GM19324 (cell line): Measurements from ENCODE around the gene CCDC57.
A peak's percentile ranks its signal among the peaks of the same experiment; 100 is the strongest.
"Not testable (repeated sequence)": the region's sequence is repeated elsewhere in the genome, so short reads cannot be mapped to it uniquely, and the experiment has no call there.

Experiments used
- ATAC-seq: cut with Tn5 transposase; IDR thresholded peaks from one replicate; pipeline ENCODE4 v1.9.1; 2021; ENCODE audit warnings: mild to moderate bottlenecking, moderate library complexity; ENCODE audit not compliant: unreplicated experiment, low FRiP score

Gene CCDC57

DNA sequence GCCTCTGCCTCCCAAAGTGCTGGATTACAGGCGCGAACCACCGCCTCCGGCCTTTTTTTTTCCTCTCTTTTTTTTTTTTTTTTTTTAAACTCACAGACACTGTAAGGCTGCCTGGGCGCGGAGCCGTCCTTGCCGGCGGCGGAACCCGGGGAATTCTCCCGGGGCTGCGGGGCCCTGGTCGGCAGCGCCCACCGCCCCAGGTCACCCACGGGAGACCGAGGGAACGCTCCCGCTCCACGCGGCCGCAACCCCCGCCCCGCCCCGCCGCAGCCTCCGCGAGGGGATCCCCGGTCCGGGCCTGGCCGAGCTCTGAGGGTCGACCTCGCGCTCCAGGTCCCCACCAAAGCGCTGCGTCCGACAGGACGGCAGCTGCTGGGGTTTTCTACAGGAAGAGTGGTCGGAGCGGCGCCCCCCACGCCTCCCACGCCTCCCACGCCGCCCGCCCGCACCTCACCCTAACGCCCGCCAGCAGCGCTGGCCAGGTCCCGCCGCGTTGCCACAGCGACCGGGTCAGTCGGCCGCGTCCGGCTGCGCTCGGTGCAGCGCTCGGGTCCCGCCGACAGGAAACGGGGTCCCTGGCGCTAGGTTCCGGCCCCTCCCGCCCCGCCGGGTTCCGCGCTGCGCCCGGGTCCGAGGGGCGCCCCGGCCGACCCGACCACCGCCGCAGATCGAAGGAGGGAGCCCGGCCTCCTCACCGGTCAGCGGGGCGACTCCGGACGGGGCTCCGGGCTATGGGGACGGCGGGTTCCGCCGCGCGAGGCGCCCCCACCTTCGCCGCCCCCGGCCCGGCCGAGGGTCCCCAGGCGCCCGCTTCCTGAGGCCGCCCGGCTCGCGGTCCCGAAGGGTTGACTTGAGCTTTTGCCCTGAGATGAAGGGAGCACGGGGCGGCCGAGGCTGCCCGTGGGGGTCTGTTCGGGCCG, at the start of gene CCDC57:
Gene CCDC57, minus strand, starts transcription at position 512 of the 920 bp plus-strand sequence. CDS start 10,898 bp downstream, outside the sequence.
- peak; percentile 71 for ATAC-seq

DNA sequence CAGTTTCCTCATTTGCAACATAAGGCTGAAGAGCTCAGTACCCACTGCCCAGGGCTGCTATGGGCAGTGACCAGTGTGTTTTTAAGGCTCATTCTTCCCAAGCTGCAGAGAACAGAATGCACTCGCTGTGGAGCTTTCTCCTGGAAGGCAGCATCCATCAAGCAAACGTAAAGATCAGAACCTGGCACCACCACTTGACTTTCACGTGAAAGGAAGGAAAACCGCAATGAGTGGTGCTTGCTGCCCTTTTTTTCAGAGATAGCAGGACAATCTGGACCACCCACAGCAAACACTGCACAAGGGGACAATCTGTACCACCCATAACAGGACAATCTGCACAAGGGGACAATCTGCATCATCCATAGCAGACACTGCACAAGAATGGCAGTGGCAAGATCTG, 49.7 kb upstream of the CCDC57 start:
- ATAC-seq = no peak

GRCh38 chr17:82259972-82260961, 47.6 kb upstream of the CCDC57 start:
- not testable (repeated sequence) for ATAC-seq

- ATAC-seq = no peak
These were observed 45.9 kb upstream of the CCDC57 start for GRCh38 chr17:82258555-82258954.

- ATAC-seq = no peak
These were observed 44.8 kb upstream of the CCDC57 start for GRCh38 chr17:82257473-82257872.

DNA sequence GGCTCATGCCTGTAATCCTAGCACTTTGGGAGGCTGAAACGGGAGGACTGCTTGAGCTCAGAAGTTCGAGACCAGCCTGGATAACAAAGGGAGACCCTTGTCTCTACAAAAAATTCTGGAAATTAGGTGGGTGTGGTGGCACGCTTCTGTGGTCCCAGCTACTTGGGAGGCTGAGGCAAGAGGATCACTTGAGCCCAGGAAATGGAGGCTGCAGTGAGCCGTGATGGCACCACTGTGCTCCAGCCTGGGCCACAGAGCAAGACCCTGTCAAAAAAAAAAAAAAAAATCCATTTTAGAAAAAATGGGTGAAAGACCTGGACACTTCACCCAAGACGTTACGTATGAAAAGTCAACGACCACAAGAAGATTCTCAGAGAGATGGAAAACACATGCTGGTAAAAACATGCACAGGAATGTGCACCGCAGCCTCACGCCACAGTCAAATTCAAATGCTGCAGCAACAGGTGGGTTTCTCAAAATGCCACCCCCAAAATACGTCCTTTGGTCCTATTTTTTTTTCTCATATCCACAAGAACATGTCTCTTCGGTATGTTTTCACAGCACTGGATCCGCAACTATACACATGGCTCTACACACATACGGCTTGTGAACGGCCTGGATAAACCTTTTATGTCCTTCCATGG, 43.7 kb upstream of the CCDC57 start:
- no peak for ATAC-seq

DNA sequence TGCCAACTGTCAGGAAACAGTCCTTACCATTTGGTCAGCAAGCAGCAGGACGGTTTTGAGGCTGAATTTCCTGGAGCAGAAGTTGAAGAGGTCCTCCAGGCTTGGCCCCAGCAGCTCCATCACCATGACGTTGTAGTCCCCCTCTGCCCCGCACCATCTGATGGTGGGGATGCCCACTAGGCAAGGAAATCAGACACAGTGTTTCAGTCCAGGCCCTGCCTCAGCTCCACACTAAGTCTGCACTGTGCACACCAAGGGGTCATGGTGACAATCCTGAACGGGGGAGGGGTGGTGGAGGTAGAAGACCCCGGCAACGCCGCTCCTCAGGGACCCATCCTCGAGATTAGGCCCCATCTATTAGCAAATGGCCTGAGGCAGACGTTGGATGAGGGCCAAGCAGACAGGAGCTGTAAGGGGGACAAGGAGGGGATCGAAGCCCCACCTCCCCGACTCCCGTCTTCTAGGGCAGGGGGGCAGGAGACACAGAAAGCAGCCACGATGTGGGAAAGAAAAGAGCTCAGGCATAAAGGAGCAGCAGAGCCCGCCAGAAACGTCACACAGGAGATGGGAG, 42.8 kb upstream of the CCDC57 start:
- no peak for ATAC-seq

GRCh38 chr17:82254746-82255145, 42.1 kb upstream of the CCDC57 start:
- ATAC-seq = not testable (repeated sequence)

GRCh38 chr17:82254096-82254495, 41.5 kb upstream of the CCDC57 start:
- ATAC-seq = not testable (repeated sequence)

- ATAC-seq = no peak
These were observed 40.5 kb upstream of the CCDC57 start for GRCh38 chr17:82253179-82253544.

DNA sequence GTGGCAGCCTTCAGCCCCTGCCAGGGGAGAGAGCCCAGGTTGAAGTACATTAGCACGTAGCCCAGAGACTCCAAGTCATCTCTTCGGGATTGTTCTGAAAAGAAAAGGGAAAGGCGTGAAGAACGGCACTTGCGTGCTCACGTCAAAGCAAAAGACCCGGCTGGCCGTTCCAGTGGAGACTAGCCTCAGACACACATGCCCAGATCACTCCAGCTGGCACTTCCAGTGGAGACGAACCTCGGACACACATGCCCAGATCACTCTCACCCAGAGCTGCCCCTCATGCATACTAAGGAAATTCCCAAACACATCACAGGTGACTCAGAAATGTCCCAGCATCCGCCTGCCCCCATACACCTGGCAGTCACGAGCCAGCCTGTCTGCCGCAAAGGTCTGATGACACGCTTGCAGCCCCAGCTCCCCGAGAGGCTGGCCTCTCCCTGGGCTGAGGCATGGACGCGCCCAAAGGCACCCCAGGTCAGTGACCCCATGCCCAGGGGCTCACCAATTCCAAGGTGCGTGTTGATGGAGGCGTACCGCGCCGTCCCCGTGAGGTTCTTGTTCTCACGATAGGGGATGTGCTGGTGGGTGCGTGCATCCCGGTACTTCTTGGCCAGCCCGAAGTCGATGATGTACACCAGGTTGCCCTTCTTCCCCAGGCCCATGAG, 40.0 kb upstream of the CCDC57 start:
- ATAC-seq = no peak

DNA sequence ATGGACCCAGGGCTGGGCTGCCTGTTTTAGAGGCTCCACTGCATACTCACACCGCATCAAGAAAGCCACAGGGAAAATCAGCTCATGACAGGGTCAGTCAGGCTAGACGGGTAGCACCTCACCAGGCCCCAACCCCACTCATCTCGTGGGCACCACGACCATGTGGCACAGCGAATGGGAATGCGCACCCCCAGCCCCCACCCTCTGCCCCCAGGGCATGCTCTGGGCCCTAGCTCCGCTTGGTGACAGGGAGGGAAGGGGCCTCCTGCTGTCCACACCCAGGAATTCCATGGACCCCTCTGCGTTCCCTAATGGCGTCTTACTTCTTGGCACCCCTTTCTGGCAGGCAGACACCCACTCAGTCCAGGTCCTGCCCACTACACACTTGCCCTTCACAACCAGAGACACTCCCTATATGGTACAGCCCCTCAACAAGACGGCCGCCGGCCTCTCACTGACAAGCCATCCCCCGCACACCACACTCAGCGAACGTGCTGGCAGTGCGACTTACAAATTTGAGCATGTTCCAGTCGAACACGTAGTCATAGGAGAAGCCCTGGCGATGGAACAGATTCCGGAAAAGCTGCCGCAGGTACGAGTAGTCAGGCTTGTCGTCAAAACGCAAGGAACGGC, 38.3 kb upstream of the CCDC57 start:
- no peak for ATAC-seq

- ATAC-seq = no peak
These were observed 37.4 kb upstream of the CCDC57 start for GRCh38 chr17:82249896-82250581.

DNA sequence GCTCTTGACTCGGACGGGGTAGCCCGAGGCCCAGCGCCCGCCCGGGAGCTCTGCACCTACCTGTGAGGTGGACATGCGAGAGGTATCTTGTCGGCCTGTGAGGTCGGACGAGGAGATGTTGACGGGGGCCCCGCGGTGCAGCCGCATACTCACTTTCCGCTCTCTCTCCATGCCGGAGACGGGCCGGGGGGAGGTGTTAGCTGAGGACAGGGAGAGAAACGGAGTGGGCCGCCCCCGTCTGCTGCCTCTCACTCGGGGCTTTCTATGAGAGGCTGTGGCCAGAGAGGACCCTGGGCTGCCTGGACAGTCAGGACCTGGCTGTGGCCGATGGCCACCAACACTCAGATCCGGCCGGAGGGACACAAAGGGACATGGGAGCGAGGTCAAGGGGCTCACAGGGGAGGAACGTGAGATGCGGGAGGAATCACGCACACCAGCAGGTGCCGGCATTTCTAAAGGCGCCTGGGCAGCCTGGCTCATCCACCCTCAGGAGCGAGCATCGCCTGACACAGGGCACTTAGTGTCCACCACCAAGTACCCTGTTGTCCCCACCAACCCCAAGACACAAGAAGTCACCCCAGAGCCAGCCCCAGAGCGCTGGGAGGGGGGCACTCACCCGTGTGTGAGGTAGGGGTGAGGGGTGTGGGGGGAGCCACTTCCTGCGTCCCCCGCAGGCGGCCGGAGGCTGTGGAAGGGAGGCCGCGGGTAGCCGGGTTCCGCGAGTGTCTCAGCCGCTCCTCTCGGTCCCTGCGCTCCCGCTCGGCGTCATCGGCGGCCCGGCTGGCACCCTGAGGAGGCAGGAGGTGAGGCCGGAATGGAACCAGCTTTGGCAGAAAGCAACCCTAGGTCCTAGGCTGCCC, 36.4 kb upstream of the CCDC57 start:
- ATAC-seq = no peak

GRCh38 chr17:82247856-82248671, 35.4 kb upstream of the CCDC57 start:
- ATAC-seq = no peak

DNA sequence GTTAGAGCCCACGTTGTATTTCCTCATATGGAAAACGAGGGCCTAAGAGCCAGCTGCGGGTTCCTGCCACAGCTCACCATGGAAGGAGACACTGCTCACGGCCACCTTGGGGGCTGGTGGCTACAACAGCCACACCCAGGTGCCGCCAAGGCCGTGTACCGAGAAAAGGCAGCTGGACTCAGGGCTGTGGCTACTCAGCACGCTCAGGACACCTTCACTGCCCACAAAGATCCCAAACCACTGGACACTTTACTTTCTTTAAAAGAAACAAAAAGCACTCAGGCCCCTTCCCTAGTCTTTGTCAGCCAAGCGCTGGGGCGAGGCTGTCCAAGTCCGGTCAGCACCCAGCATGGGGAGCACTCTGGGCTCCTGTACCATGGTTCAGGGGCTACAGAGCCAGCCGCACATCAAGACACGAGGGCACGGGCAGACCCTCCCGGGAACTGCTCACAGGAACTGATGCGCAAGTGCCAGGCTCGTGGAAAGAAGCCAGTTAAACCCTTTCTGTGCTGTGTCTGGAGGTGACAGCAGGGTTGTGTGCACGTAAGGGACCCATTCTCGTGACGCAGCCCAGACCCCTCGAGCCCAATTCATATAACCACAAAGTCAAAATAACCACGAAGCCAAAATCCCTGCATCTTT, 34.7 kb upstream of the CCDC57 start:
- no peak for ATAC-seq
